GM12891 (cell line): ENCODE results near the gene DNAJC12. TPM values are rescaled to one million over a fixed set of nuclear protein-coding genes. Genes with fewer than 3 reads are reported as not detected.
"Not testable (repeated sequence)": the region's sequence is repeated elsewhere in the genome, so short reads cannot be mapped to it uniquely, and the experiment has no call there.

ENCODE experiments used
- DNase-seq: peaks from one replicate; pipeline ENCODE4 v3.0.0; 2011; ENCODE audit warnings: low spot score; ENCODE audit not compliant: insufficient read length
- FAIRE-seq: peaks from 2 replicates; lab custom pipeline; 2011; peaks lifted over from hg19 to GRCh38; lab: Jason Lieb, UNC
- PAX5 ChIP-seq: IDR thresholded peaks from 2 replicates; pipeline ENCODE4 v1.6.1; 2011; ENCODE audit warnings: low read length, moderate library complexity, mild to moderate bottlenecking; ENCODE audit not compliant: insufficient read depth, severe bottlenecking
- POLR2A ChIP-seq: IDR thresholded peaks from 2 replicates; pipeline ENCODE4 v1.6.1; 2011; ENCODE audit warnings: low read depth, low read length, control low read depth
- POLR2AphosphoS5 ChIP-seq: IDR thresholded peaks from 2 replicates; pipeline ENCODE4 v1.6.1; 2011; ENCODE audit warnings: low read depth, low read length, control low read depth
- POU2F2 ChIP-seq: IDR thresholded peaks from 2 replicates; pipeline ENCODE4 v1.6.1; 2011; ENCODE audit warnings: low read depth, mild to moderate bottlenecking, control low read depth, low read length, moderate library complexity
- SPI1 ChIP-seq: IDR thresholded peaks from 2 replicates; pipeline ENCODE4 v1.6.1; 2011; ENCODE audit warnings: low read depth, low read length, control low read depth
- TAF1 ChIP-seq: IDR thresholded peaks from 2 replicates; pipeline ENCODE4 v1.6.1; 2011; ENCODE audit warnings: low read depth, low read length, control low read depth
- polyA plus RNA-seq: library from polyadenylated mRNA; unstranded; fragments of >200 nt; gene quantifications from one replicate; pipeline ENCODE4 v1.2.1, GENCODE V29; 2012; ENCODE audit warnings: low read depth, missing spikeins, inconsistent platforms; ENCODE audit not compliant: missing spikeins

Gene DNAJC12
- 1.5 TPM for polyA plus RNA-seq

- TF ChIP-seq PAX5 (no peak), SPI1 (no peak), POU2F2 (no peak), POLR2AphosphoS5 (no peak), TAF1 (no peak), POLR2A (no peak)
- FAIRE-seq (peak; percentile 66), DNase-seq (peak; percentile 11)
These were observed at the start of gene DNAJC12 for GRCh38 chr10:67837541-67838314. Gene DNAJC12, minus strand, starts transcription at chr10:67838188. Its CDS starts 177 bp downstream, at chr10:67838011.

DNA sequence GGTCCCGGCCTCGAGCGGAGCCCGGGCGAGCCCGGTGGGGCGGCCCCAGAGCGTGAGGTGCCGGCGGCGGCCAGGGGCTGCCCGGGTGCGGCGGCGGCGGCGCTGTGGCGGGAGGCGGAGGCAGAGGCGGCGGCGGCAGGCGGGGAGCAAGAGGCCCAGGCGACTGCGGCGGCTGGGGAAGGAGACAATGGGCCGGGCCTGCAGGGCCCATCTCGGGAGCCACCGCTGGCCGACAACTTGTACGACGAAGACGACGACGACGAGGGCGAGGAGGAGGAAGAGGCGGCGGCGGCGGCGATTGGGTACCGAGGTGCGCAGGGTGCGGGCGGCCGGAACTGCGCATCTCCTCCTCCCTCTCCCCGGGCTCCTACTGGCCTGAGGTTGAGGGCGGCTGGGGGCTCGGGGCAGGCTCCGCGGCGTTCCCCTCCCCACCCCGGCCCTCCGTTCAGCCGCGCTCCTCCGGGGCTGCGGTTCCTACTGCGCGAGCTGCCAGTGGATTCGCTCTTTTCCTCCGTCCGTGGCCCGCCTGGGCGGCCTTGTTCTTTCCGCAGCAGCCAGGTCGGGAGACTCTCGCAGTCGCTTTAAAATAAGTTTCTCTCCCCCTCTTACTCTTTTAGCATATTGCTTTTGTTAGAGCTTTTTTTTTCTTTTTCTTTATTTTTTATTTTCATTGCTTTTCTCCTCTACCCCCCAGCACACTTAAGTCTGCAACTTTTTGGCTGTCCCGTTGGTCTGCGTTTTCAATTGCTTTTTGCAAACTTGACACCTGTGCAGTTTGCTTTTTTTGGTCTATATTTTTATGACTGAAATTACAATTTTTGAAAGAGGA lies 47.1 kb upstream of the DNAJC12 start:
- TF ChIP-seq TAF1 (no peak), POLR2AphosphoS5 (no peak), SPI1 (no peak), POLR2A (peak; percentile 42; the same call in 1 of the 2 replicates), PAX5 (no peak), POU2F2 (no peak)
- FAIRE-seq, result peak; percentile 26
- peak; percentile 66 for DNase-seq

DNA sequence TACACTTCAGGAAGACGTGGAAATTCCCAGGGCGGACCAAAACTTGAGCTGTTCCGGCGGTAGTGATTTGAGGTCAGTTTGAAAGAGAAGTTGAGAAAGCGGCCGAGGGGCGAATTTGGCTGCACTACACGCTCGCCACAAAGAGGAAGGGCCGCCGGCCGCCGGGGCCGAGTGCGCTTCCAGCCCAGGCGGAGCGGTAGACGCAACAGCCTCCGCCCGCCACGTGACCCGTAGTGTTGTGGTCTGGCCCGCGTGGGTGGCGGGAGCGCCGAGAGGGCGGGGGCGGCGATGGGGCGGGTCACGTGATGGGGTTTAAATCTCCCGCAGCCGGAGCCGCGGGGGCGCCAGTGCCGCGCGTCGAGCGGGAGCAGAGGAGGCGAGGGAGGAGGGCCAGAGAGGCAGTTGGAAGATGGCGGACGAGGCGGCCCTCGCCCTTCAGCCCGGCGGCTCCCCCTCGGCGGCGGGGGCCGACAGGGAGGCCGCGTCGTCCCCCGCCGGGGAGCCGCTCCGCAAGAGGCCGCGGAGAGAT lies 46.4 kb upstream of the DNAJC12 start, which contains the start of gene SIRT1:
Gene SIRT1 (plus strand): TSS at position 344 of the 529 bp plus-strand sequence. CDS start 66 bp downstream, at position 410.
- peak; percentile 93 for TF ChIP-seq POLR2AphosphoS5
- peak; percentile 27 for TF ChIP-seq PAX5
- TF ChIP-seq SPI1, result no peak
- TF ChIP-seq POLR2A, result peak; percentile 97
- peak; percentile 82 for TF ChIP-seq TAF1
- no peak for TF ChIP-seq POU2F2
- FAIRE-seq, result peak; percentile 99
- peak; percentile 80 for DNase-seq

GRCh38 chr10:67883710-67884312 lies 45.8 kb upstream of the DNAJC12 start:
- no peak for TF ChIP-seq TAF1
- TF ChIP-seq POU2F2, result no peak
- TF ChIP-seq POLR2AphosphoS5, result no peak
- no peak for TF ChIP-seq POLR2A
- TF ChIP-seq SPI1, result no peak
- no peak for TF ChIP-seq PAX5
- FAIRE-seq (no peak), DNase-seq (no peak)

GRCh38 chr10:67878133-67878532 lies 40.1 kb upstream of the DNAJC12 start:
- DNase-seq, result no peak
- TF ChIP-seq PAX5 (no peak), POLR2AphosphoS5 (no peak), POLR2A (no peak), TAF1 (no peak), POU2F2 (no peak)
- FAIRE-seq, result no peak

DNA sequence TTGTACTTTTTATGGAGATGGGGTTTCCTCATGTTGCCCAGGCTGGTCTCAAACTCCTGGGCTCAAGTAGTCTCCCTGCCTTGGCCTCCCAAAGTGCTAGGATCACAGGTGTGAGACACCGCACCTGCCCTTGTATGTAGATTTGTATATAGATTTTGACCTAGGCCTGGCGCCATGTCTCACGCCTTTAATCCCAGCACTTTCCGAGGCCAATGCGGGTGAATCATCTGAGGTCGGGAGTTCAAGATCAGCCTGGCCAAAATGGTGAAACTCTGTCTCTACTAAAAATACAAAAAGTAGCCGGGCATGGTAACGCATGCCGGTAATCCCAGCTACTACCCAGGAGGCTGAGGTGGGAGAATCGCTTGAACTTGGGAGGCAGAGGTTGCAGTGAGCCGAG lies 39.4 kb upstream of the DNAJC12 start:
- not testable (repeated sequence) for DNase-seq, FAIRE-seq

DNA sequence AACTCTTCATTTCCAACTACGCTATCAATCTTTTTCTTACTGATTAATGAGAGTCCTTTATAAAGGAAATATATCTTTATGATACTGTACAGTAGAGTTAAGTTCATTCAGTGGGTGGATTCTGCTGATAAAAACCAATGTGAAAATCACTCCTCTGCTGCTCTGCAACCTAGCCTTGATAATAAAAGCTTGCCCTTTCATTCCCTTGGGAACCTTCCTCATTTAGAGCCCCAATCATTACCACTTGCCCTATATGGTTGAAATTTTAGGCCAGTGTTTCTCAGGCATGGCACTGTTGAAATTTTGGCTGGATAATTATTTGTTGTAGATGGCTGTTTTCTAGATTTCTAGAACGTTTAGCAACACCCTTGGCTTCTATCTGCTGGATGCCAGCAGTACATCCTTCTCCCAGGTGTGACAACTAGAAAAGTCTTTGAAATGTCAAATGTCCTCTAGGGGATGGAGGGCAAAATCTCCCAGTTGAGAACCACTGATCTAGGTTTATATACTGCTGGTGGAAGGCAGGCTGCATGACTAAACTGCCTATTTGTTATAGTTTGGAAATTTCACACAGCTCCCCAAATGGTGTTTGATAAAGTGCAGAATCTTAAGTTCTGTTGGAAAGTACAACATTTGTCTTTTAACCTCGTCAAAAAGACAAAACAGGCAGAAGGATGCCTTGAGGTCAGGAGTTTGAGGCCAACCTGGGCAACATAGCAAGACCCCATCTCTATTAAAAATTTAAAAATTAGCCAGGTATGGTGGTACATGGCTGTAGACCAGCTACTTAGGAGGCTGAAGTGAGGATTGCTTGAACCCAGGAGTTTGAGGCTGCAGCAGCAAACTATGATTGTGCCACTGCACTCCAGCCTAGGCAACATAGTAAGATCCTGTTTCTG lies 37.6 kb upstream of the DNAJC12 start:
- FAIRE-seq (no peak), DNase-seq (no peak)
- TF ChIP-seq PAX5, result no peak
- no peak for TF ChIP-seq POU2F2
- no peak for TF ChIP-seq POLR2A

GRCh38 chr10:67869996-67870395 lies 32.0 kb upstream of the DNAJC12 start:
- FAIRE-seq (no peak), DNase-seq (no peak)
- no peak for TF ChIP-seq POU2F2
- TF ChIP-seq POLR2AphosphoS5, result no peak
- TF ChIP-seq PAX5, result no peak
- TF ChIP-seq TAF1, result no peak

DNA sequence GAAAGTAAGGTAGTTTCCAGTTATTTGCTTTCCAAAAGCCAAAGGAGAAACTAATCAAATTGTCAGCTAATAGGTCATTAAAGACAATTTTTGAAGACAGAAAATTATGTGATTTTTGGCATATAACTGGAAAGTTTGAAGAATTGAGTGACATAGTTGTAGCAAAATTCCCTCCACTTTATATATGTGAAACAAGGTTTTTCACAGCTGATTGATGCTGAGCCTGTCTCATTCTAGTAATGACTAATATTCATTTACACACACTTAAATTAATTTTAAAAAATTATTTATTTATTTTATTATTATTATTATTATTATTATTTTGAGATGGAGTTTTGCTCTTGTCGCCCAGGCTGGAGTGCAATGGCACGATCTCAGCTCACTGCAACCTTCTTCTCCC lies 30.1 kb upstream of the DNAJC12 start:
- DNase-seq, result no peak
- no peak for FAIRE-seq
- TF ChIP-seq POLR2A, result no peak
- TF ChIP-seq PAX5, result no peak
- no peak for TF ChIP-seq POLR2AphosphoS5
- TF ChIP-seq SPI1, result no peak
- no peak for TF ChIP-seq TAF1
- no peak for TF ChIP-seq POU2F2
